ENCODE data around the gene PRSS2.
"Not testable (repeated sequence)": the region's sequence is repeated elsewhere in the genome, so short reads cannot be mapped to it uniquely, and the experiment has no call there.

Gene PRSS2

DNA sequence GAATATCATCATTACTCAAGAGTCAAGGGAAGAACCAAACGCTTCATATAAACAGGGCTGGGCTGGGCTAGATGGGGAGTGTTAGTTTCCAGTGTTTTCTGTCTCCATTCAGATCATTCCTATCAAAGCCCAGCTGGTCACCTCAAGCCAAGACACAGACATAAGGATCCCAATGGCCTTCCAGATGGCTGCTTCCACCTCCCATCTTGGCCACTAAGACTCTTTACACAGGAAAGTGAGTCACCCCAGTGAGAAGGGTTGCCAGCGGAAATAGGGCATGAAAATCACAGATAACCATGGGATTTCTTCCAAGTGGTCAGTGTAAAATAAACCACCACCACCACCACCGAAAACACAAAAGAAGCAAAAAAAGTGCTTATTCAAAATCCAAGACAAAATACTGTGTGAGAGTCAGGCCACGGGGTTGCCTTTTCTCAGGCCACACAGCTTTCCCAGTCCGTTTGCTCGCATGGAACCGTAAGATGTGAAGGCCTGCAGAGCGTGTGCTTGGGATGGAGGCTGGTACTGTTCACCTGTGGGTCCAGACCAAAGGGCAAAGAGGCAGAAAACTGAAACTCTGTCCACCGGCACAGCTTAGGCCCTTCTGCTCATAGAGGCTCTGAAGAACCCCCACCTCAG is 5.6 kb downstream of the PRSS2 start:
- no peaks in the 10 kb centered on the region for H3K36me3 ChIP-seq (replicated peaks)
- no peak overlapping the region for H3K4me3 ChIP-seq (ENCODE audit: low read depth, low read length)
- H3K27ac ChIP-seq: peak overlapping the region; percentile 24
- in situ Hi-C loops (cut with HindIII; ENCODE audit: low pct_ligation_motif_present, low sequenced_read_pairs): no loop called here
- no peaks in the 10 kb centered on the region for H3K27me3 ChIP-seq (replicated peaks)
- no peak for TF ChIP-seq CTCF (IDR thresholded peaks at IDR 0.05; ENCODE audit: low read depth, low read length, missing control alignments)
- DNase-seq: peak; percentile 63

- H3K27me3 ChIP-seq (replicated peaks); in situ Hi-C loops (cut with HindIII; ENCODE audit: low pct_ligation_motif_present, low sequenced_read_pairs); H3K4me3 ChIP-seq (ENCODE audit: low read depth, low read length); H3K36me3 ChIP-seq (replicated peaks); DNase-seq: not testable (repeated sequence)
- H3K27ac ChIP-seq: peak overlapping the region; percentile 24
Observed at GRCh38 chr7:142776845-142777225, 6.1 kb downstream of the PRSS2 start.

- in situ Hi-C loops (cut with HindIII; ENCODE audit: low pct_ligation_motif_present, low sequenced_read_pairs): no loop called here
- Histone ChIP-seq H3K27me3 (replicated peaks) (no peaks in the 10 kb centered on the region), H3K27ac (no peak overlapping the region), H3K36me3 (replicated peaks) (no peaks in the 10 kb centered on the region), H3K4me3 (ENCODE audit: low read depth, low read length) (no peak overlapping the region)
- TF ChIP-seq CTCF (IDR thresholded peaks at IDR 0.05; ENCODE audit: low read depth, low read length, missing control alignments): no peak
- DNase-seq: no peak
Observed at GRCh38 chr7:142777318-142777717, 6.5 kb downstream of the PRSS2 start.

DNA sequence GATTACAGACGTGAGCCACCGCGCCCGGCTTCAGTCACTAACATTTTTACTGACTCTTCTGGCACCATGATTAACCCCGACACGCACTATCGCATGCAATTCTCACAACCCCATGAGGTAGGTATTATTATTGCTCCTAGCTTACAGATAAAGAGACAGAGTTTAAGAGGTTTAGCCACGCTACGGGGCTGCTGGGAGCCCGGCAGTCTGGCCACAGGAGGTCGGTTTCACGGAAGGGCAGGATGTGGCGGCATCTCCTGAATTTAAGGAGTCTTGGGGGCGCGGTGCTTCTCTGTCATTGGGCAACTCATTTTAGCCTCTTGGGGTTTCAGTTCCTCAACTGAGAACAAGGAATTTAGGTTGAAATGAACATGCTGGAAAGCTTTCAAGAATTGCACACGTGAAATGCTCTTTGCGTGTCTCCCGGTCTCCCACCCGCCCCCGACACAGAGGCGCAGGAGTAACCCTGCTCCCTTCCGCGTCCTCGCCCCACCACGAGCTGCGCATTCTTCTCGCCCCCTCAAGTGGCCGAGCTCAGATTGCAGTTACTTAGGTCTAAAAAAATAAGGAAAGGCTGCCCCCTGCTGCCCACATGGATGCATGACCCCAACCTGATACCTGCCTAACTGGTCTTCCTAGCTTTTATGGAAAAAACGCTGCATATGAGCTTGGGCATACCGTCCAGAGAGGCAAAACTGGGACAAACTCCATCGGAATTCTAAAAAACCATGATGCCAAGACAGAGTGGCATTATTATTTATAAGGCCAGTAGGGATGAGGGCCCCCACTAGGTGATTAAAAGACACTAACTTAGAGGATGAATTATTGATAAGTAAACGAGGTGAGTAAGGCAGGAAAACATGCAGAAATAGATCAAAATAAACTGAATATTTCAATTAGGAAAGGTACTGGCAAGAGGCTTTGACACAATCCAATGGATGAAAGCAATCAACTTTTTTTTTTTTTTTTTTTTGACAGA is 12.4 kb downstream of the PRSS2 start:
- in situ Hi-C loops (cut with HindIII; ENCODE audit: low pct_ligation_motif_present, low sequenced_read_pairs): no loop called here

DNA sequence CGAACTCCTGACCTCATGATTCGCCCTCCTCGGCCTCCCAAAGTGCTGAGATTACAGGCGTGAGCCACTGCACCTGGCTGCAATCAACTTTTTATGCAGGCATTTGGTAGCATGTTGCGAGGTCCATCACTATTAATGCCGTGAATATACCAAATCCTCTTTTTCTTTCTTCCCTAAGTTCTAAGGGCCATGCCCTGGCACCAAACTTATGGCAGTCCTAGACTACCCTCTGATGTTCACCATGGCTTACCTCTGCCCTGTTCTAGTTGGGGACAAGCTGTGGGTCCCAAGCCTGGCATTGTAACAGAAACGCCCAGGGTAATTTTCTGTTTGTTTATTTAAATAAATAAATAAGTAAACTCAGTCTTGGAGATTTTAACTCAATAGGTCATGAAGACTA is 13.3 kb downstream of the PRSS2 start:
- DNase-seq: no peak
- Histone ChIP-seq H3K27ac (no peak overlapping the region), H3K36me3 (replicated peaks) (no peaks in the 10 kb centered on the region), H3K27me3 (replicated peaks) (no peaks in the 10 kb centered on the region), H3K4me3 (ENCODE audit: low read depth, low read length) (no peak overlapping the region)
- in situ Hi-C loops (cut with HindIII; ENCODE audit: low pct_ligation_motif_present, low sequenced_read_pairs): no loop called here
- TF ChIP-seq CTCF (IDR thresholded peaks at IDR 0.05; ENCODE audit: low read depth, low read length, missing control alignments): no peak

More for the DNA sequence above, 12.4 kb downstream of the PRSS2 start:
- DNase-seq: peak; percentile 93
- Histone ChIP-seq H3K36me3 (replicated peaks) (no peaks in the 10 kb centered on the region), H3K4me3 (ENCODE audit: low read depth, low read length) (peak overlapping the region; percentile 48), H3K27me3 (replicated peaks) (no peaks in the 10 kb centered on the region), H3K27ac (no peak overlapping the region)
- peak; percentile 95 for TF ChIP-seq CTCF (IDR thresholded peaks at IDR 0.05; ENCODE audit: low read depth, low read length, missing control alignments)

DNA sequence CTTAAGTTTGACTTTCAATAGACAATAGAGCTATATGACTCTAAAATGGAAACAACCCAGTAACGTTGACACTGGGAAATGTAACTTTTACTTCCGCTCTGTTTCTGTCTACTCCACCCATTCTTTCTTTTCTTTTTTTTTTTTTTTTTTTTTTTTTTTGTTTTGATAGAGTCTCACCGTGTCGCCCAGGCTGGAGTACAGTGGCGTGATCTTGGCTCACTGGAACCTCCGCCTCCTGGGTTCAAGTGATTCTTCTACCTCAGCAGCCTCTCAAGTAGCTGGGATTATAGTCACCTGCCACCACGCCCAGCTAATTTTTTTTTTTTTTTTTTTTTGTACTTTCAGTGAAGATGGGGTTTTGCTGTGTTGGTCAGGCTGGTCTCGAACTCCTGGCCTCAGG is 13.9 kb downstream of the PRSS2 start:
- in situ Hi-C loops (cut with HindIII; ENCODE audit: low pct_ligation_motif_present, low sequenced_read_pairs): no loop called here
- Histone ChIP-seq H3K4me3 (ENCODE audit: low read depth, low read length) (no peak overlapping the region), H3K27me3 (replicated peaks) (no peaks in the 10 kb centered on the region), H3K36me3 (replicated peaks) (no peaks in the 10 kb centered on the region), H3K27ac (no peak overlapping the region)
- no peak for TF ChIP-seq CTCF (IDR thresholded peaks at IDR 0.05; ENCODE audit: low read depth, low read length, missing control alignments)
- no peak for DNase-seq

Data from brain microvascular endothelial cell (primary cell).